T follicular helper cell (primary cell): ENCODE measurements around the gene SLC25A13.
"Not testable (repeated sequence)": the region's sequence is repeated elsewhere in the genome, so short reads cannot be mapped to it uniquely, and the experiment has no call there.

Source experiments
- DNase-seq: peaks from one replicate; pipeline ENCODE4 v3.0.0-alpha.2; 2020; ENCODE audit warnings: low read depth

SLC25A13 gene

DNA sequence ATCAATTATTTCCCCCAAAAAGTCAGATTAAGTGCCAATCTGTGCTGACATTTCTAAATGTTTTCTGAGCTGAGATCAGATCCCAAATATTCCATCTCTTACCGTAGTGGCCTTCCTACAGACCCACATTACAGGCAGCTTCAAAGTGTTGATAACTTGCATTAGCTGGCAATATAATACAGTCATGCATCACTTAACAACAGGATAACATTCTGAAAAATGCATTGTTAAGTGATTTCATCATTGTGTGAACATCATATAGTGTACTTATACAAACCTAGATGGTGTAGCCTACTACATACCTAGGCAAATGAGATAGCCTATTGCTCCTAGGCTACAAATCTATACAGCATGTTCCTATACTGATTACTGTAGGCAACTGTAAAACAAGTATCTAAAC lies 22.4 kb downstream of the SLC25A13 start:
- DNase-seq: no peak

DNA sequence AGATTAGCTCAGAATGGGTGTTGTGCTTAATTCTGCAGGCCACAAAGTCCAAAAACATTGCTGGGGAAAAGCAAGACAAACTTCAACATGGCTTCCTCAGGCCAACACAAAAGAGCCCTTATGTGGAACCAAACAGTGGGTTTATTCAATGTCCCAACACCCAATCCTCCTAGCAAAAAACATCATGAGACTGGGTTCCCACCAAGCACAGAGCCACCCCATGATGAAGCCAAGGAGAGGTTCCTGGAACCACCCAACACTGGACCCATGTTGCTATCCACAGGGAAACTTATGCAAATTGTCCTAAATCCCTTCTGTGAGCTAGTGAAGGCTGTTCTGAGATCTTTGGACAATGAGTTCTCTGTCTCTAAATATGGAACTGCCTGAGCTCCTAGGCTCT lies 24.0 kb downstream of the SLC25A13 start:
- DNase-seq: no peak

DNA sequence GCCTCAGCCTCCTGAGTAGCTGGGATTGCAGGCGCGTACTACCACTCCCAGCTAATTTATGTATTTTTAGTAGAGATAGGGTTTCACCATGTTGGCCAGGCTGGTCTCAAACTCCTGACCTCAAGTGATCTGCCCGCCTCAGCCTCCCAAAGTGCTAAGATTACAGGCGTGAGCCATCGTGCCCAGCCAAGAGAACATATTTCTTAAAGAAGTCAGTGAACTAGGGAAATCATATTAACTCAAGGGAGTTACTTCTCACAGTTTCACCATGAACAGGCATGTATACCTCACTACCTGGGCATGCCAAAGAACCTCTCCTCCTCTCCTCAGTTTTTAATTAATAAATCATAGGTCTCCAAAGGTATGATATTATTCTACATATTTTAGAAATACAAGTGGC lies 24.5 kb downstream of the SLC25A13 start:
- DNase-seq: not testable (repeated sequence)

DNA sequence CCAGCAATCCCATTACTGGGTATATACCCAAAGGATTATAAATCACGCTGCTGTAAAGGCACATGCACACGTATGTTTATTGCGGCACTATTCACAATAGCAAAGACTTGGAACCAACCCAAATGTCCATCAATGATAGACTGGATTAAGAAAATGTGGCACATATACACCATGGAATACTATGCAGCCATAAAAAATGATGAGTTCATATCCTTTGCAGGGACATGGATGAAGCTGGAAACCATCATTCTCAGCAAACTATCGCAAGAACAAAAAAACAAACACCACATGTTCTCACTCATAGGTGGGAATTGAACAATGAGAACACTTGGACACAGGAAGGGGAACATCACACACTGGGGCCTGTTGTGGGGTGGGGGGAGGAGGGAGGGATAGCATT lies 28.0 kb downstream of the SLC25A13 start:
- DNase-seq: not testable (repeated sequence)

DNA sequence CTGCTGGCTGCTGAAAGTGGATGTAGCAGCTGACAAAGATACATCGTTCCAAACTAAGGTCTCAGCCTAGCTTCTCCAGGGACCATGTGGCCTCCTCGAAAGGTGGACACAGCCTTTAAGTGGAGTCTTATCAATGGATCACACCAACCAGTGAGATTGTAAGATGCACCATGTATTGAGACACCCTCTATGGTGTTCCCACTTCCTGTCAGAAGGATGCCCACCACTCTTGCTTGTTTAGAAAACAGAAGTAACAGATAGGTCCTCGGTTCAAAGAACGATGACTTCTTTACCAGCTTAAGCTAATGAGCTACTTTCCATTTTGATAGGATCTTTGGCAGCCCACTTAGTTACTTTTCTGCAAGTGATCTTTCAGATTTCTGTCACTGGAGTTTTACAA lies 34.3 kb downstream of the SLC25A13 start:
- DNase-seq: no peak

DNA sequence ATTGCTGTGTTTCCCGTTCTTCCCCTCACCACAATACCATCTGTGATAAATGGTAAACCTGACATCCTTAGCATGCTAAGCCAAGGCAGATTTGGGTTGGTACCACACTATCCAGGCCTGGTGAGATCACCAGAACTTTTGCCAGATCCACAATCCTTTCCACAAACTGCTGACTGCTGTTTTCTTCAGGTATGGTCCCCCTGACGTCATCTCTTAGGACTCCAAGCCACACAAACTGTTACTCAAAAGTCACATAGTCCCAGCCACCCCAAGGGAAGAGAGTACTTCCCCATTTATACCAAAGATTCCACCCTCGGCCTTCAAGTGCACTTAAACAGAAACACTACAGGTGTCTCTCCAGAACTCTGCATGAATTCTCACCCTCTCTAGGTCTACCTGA lies 34.8 kb downstream of the SLC25A13 start:
- DNase-seq: no peak

DNA sequence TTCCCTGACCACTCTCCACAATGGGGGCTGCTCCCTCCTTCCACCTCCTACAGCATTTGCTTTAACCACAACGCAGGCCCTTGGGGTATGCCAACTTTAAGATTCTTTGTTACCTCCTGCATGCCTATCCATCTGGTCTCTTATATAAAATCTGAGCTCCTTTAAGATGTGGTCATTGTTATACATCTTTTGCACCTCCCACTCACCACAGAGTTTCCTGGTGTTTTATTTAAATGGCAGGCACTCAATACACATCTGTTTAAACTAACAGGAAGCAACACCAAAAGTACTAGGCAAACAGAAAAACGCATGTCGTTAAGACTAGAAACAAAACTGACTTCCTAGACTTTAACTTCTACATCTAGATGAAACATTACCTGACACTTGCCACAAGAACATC lies 36.3 kb downstream of the SLC25A13 start:
- peak; percentile 23 for DNase-seq

DNA sequence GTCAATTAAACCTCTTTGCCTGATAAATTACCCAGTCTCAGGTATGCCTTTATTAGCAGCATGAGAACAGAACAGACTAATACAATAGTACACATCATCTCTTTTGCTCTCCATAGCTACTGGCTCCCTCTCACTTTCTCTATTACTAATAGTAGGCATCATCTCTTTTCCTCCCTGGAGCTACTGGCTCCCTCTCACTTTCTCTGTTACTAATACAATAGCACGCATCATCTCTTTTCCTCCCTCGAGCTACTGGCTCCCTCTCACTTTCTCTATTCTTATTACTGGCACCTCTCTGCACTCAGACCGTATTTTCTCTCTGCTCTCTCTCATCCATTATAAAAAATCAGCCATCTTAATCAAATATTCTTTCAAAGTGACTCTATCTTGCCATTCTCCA lies 37.1 kb downstream of the SLC25A13 start:
- DNase-seq: no peak

DNA sequence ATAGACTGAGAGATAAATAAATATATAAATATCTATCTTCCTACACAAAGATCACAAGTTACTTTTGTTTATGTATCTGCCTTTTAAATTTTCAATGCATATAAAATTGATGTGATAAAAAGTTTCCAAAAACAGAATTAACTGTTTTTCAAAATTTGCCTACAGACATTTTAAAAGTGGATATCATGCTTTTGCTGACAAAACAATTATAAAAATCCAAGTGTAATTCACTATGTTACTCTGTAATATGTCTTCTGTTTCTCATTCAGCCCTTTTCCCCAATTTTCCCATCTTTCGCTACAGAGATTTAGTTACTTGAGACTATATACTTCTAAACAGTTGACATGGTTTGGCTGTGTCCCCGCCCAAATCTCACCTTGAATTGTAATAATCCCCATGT lies 37.7 kb downstream of the SLC25A13 start:
- no peak for DNase-seq

DNA sequence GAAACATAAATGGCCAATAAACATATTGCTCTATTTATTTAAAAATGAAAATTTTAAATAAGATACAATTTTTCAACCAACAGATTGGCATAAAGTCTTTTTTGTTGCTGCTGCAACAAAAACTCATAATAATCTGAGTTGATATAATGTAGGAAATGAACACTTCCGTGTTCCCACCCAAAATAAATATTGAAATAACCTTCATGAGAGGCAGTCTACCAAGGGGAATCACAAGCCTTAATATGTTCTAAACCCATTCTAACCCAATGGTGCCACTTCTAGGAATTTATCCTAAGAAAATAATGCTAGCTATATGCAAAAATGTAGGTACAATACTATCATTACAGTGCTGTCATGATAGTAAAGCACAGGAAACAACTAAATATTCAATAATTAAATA lies 39.1 kb downstream of the SLC25A13 start:
- DNase-seq: no peak

DNA sequence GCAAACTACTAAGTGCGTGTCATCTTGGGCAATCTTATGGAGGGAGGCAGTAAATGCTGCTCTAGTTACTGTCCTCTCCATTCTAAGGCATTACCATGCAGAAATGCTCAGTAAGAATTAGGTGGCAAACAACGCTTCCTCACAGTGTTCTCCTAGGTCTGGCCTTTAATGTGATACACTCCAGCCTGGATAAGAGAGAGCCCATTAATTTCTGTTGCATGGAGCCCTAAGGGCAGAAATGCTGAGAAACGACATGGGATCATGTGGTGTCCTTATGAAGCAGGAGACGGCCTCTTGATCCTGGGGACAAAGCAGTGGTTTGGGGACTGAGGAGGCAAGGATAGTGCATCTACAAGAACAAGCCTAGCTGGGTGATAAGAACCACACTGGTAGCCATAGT lies 44.0 kb downstream of the SLC25A13 start:
- no peak for DNase-seq

DNA sequence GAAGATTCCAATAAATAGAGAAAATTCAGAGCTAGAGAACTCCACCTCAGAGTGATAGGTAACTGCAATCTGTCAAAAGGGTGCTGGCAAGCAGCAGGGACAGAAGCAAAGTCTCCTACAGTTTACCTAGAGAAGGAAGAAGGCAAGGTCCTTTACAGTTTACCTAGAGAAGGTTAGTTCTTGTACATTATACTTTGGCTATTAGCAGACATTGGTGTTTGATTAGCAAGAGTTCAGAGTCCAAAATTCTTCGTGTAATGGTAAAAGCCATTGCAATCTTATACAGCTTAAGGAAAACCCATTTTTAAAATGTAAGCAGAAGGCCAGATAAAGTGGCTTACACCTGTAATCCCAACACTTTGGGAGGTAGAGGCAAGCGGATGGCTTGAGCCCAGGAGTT lies 45.9 kb downstream of the SLC25A13 start:
- no peak for DNase-seq

DNA sequence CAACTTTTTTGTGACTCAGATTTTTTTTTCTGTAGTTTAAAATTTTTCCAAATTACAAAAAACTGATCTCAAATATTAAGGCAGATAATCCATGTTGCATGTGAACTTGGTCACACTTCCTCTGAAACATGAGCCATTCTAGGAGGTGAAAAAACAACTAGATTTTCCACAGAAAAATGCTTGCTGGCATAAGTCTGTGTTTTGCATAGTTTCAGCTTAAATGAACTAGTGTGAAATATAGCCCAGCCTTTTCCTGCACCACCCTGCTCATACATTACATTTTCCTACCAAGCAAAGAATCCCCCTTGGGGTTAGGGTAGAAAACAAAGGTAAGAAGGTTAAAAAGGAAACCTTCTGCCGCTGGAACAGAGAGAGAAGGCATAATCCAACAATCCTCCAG lies 48.2 kb downstream of the SLC25A13 start:
- DNase-seq: no peak

DNA sequence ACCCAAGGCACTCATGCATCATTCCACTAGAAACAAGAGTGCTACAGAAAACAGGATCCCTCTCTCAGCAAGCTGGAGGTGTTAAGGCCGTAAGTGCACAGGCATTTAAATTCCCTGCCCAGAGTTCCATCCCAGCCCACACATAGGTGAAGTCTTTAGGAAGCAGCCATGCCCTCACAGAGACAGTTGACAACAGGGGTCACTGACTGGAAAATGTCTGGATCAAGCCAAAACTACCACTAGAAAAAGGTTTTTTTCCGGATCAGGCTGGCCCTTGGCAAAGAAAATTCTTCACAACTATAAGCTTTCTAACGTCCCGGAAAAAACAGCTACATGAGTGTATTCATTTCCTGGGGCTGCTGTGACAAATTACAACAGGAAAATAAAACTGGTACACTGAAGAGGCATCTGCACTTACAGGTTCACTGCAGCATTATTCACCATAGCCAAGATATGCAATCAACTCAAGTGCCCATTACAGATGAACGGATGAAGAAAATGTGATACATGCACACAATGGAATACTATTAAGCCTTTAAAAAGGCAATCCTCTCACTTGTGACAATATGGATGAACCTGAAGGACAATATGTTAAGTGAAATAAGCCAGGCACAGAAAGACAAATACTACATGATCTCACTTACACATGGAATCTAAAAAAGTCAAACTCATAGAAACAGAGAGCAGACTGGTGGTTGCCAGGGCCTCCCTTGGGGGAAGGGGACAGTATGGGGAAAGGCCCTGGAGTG lies 52.5 kb downstream of the SLC25A13 start:
- DNase-seq: no peak

DNA sequence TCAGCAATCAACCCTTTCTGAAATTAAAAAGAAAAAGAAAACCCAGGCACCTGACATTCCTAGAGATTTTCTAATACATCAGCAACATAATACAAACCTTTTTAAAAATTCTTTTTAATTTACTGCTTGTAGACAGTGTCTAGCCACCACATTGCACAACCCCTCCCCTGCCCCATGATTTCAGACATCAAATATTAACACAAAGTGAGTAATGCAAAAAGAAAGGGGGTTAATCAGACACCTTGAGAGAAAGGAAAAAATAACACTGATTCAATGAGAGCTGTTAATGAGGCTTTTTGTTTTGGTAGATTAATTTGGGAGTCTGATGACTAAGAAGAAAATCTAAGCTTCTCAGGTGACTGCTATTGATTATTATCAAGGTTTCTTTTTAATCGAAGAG lies 55.3 kb downstream of the SLC25A13 start:
- DNase-seq: no peak

DNA sequence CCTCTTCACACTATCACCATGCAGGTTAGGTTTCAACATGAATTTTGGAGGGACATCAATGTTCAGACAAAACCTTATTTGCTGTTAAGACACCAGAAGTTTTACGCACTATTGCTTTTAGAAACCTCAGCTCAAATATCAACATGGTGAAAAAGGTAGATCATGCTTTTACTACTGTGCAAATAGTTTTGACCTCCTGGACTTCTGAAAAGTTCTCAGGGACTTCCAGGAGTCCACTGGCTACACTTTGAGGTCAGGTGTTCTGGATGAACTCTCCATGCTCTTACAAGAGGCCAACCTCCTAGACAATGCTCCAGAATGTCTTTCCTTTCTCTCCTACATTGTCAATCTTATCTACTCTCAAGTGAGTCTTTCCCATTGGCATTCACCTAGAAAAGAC lies 55.9 kb downstream of the SLC25A13 start:
- no peak for DNase-seq

DNA sequence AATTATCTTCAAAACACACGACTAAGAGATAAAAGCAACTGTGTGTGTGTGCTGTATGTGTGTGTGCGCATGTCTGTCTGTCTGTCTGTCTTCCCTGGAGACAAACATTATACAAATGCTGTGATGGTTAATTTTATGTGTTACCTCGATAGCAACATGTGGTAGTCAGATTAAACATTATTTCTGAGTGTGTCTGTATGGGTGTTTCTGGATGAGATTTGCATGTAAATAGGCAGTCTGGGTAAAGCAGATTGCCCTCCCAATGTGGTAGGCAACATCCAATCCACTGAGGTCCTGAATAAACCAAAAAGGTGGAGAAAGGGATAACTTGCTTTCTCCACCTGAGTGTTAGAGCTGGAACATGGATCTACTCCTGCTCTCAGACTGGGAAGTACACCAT lies 67.9 kb downstream of the SLC25A13 start:
- no peak for DNase-seq

DNA sequence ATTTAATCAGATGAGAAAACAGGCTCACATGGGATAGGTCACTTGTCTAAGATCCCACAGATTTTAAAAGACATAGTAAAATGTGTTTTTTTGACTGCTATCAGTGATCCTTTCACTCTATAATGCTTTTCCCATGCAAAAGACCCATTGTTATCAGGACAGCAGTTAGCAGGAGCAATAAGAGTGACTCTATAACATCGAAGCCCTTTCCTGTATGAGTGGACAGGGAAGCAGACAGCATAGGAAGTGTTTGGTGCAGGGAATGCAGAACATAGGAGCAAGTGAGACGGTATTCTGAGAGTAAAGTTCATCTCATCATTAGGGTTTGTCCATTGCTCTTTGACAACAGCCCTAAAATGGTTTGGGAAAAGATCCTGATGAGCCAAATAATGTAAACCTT lies 68.5 kb downstream of the SLC25A13 start:
- DNase-seq: no peak

DNA sequence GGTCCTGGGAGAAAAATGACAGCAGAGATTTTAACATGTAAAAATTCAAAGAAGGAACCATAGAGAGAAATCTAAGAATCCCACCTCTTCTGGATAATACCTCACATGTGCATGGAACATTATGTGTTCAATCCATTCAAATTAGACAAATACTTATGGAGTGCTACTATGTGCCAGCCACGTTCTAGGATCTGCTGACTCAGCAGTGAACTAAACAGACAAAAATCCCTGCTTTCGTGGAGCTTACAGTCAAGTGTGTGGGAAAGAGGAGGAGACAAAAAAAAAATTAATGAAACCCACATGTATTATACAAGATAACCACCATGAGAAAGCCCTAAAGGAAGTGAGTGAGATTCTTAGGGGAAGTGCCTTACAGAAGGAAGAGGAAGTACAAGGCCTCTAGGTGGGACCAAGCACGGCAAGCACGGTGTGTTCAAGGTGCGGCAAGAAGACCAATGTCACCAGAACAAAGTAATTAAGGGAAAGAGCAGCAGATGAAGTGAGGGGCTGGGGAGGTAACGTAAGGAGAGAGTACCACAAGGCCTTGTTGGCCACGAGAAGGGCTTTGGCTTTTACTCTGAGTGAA lies 71.0 kb downstream of the SLC25A13 start:
- DNase-seq: no peak

DNA sequence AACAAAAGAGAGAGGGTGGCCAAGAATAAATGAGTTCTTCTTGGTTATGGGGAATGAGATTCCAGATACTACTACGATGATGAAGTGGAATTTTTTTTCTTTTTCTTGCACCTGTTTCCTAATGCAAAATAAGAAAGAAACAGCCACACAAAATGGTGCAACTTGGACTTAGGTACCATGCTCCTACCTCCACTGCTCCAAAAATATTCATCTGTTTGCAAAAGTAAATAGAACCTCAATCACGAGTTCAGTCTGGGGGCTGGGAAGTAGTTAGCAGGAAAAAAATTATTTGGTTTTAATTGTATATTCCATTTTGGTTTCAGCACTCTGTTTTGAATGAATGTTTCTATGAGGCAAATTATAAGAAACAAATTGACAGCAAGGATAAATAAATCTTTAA lies 73.5 kb downstream of the SLC25A13 start:
- DNase-seq: no peak

DNA sequence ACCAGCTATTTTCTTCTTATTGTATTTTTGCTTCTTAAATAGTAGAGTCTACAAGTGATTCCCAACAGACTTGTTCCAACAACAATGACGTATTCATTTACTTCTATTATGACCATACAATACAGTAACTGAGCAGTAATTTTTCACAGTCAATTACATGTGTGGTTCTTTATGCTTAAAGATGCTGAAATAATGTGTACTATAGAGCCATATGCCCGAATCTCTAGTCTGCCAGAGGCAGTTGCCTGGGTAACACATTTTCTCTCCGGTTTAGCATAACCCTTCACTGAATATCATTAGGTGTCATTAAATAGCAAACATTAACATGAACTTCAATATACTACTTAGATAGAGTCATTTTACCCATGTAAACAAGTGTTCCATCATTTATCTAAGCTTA lies 75.0 kb downstream of the SLC25A13 start:
- no peak for DNase-seq

DNA sequence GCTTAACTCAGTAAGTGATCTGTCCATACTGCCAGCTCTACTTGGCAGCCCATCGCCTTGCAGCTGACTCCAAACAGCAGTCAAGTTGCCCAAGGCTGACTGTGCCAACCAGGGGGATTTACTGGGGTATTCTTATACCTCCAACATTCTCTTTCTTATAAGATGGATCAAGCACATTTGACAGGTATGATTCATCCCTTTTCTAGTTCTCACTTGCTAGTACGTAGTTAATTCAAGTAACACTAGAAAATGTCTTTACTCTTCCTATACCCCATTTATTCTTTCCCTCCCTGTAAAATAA lies 77.0 kb downstream of the SLC25A13 start:
- DNase-seq: no peak

DNA sequence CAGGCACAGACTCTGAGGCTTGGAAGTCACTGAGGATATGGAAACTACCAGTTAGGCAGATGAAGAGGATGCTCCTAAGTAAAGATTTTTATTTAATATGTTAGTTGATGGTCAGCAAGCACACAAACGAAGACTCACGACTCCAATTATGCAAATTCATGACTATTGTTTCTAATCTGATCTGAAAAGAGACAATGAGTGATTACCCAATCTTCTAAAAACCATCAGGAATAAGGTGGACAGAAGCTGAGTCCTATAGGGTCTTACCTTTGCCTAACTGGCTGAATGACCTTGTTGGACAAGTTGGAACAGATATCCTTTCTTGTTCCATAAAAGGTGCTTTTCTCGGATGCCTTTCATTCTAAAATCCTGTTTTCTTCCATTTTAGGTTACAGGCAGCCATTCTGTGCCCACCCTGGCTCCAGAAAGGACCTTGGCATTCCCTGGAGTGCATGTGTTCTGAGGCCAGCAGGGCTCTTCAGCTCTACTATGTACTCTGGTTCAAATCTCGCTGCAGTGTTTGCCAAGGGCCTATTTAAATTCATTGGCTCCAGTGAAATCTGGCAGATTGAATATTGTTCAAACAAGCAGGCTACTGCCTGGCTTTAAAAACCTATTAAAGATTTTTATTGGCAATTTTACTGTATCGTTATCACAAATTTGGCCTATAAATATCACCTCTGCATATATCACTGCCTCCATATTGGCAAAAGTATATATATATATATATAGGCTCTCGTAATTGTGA lies 77.5 kb downstream of the SLC25A13 start:
- no peak for DNase-seq

DNA sequence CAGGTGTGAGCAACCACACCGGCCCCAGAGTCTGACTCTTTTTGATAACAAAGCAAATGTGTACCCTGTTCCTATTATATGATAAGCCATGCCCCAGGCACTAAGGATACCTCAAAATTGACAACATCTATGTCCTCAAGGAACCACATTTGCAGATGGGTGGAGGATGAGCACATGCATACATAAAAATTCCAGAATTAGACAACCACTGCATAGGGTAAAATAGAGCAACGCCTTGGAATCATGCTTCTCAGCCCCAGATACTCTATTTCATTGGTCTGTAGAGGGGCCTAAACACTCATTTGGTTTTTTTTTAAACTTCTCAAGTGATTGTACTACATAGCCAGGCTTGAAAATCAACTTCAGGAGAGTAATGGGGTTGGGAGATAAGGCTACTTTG lies 78.7 kb downstream of the SLC25A13 start:
- no peak for DNase-seq
